GM19043 (cell line): Measurements from ENCODE around the gene FHIP2A.
"Not testable (repeated sequence)": the region's sequence is repeated elsewhere in the genome, so short reads cannot be mapped to it uniquely, and the experiment has no call there.

Source experiments
- ATAC-seq: cut with Tn5 transposase; IDR thresholded peaks from one replicate; pipeline ENCODE4 v1.9.1; 2021; ENCODE audit warnings: low read depth; ENCODE audit not compliant: unreplicated experiment

Gene FHIP2A

GRCh38 chr10:114815791-114816190 lies 5.8 kb upstream of the FHIP2A start:
- no peak for ATAC-seq

- no peak for ATAC-seq
Measured at GRCh38 chr10:114816308-114816707, 5.3 kb upstream of the FHIP2A start.

- no peak for ATAC-seq
Measured at GRCh38 chr10:114819322-114819721, 2.3 kb upstream of the FHIP2A start.

- ATAC-seq, result peak; percentile 24
Measured at GRCh38 chr10:114821915-114822443, 399 bp downstream of the FHIP2A start.

- peak; percentile 10 for ATAC-seq
Measured at GRCh38 chr10:114822444-114823076, 980 bp downstream of the FHIP2A start.

- ATAC-seq, result no peak
Measured at GRCh38 chr10:114823077-114823463, 1.5 kb downstream of the FHIP2A start.

GRCh38 chr10:114824391-114824790 lies 2.8 kb downstream of the FHIP2A start:
- ATAC-seq, result no peak

GRCh38 chr10:114825513-114826253 lies 4.1 kb downstream of the FHIP2A start:
- ATAC-seq, result peak; percentile 54

- no peak for ATAC-seq
Measured at GRCh38 chr10:114829160-114829909, 7.8 kb downstream of the FHIP2A start.

GRCh38 chr10:114831186-114831867 lies 9.7 kb downstream of the FHIP2A start:
- no peak for ATAC-seq

- ATAC-seq, result no peak
Measured at GRCh38 chr10:114837690-114838089, 16.1 kb downstream of the FHIP2A start.

GRCh38 chr10:114839901-114840300 lies 18.3 kb downstream of the FHIP2A start:
- no peak for ATAC-seq

GRCh38 chr10:114845978-114846693 lies 24.6 kb downstream of the FHIP2A start:
- no peak for ATAC-seq

GRCh38 chr10:114847517-114847916 lies 25.9 kb downstream of the FHIP2A start:
- ATAC-seq, result not testable (repeated sequence)

- ATAC-seq, result no peak
Measured at GRCh38 chr10:114849674-114850073, 28.1 kb downstream of the FHIP2A start.

- no peak for ATAC-seq
Measured at GRCh38 chr10:114850126-114850525, 28.5 kb downstream of the FHIP2A start.

- ATAC-seq, result no peak
Measured at GRCh38 chr10:114851336-114851735, 29.8 kb downstream of the FHIP2A start.

- no peak for ATAC-seq
Measured at GRCh38 chr10:114852197-114852596, 30.6 kb downstream of the FHIP2A start.

- no peak for ATAC-seq
Measured at GRCh38 chr10:114854906-114855305, 33.3 kb downstream of the FHIP2A start.
